Measurements from ENCODE around the gene PRDM16. TPM values are rescaled to one million over a fixed set of nuclear protein-coding genes. Genes with fewer than 3 reads are reported as not detected.

The PRDM16 gene
- total RNA-seq, 1 donor from 2014 or later: 15.9 TPM

- no peak for DNase-seq (ENCODE audit: low spot score)
These were observed 137.7 kb downstream of the PRDM16 start for GRCh38 chr1:3206696-3207095.

- DNase-seq (ENCODE audit: low spot score): no peak
These were observed 138.3 kb downstream of the PRDM16 start for GRCh38 chr1:3207217-3207848.

DNA sequence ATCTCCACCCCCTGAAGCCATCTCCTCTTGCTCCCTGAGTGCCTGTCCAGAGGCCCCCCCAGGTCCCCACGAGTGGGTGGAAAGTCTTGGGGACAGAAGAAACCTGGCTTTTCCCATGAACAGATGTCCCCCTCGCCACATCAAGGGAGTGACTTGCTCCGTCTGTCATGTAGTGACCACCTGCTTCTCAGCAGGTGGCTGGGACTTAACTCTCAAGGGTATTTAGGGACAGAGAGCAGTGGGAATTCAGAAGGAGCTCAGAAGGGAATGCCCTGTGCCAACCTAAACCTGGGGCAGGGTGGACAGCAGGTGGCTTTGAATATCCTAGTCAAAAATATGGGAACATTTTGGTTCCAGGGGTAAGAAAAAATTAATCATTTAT lies 139.8 kb downstream of the PRDM16 start:
- no peak for DNase-seq (ENCODE audit: low spot score)

DNA sequence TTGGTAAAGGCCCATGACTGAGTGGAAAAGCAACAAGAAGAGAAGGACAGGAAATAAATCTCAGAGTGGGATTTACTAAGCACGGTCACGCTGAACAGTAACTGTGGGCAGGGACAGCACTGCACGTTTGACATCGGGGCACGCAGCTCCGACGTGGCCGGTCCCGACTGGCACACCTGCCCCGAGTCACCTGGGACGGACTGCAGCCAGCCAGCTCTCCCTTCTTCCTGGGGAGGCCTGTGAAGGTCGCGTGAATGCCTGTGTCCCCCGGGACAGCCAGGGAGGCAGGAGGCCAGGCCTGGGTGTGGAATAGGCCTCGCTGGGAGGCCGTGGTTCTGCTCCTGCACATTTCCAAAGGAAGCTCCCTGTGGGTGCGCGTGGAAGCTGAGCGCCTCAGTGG lies 140.2 kb downstream of the PRDM16 start:
- DNase-seq (ENCODE audit: low spot score): no peak

DNA sequence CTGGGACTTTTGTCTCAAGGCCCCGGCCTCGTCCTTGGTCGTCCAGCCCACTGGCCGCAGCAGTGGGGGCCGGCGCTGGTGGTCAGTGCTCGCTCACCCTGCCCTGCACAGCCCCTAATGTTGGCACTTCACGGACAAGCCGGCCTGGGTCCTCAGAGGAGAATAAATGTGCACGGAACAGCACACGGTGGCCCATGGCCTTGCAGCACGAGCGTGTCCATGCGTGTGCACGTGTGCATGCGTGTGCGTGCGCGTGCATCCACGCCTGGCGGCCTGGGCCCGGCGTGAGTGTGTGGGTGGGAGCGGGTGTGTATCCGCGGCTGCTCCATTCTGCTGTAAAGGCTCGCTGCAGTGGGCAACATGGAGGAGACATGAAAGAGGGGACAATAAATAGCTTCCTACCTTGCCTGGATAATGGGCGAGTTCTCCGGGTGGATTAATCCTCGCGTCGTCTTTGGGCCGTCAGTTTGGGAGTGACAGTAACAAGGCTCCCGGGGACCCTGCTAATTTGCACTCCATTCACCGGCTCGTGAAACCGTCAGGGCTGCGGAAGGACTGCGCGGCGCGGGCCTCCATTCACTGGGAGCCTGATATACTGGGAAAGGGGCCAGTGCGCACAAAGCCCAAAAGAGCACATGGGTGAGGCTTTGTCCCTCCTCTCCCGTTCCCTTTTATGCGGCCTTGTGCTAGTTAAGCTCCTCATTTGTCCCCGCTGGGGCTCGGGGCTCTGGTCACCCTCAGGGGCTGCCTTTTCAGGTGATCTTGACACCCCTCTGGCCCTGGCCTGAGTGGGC lies 142.8 kb downstream of the PRDM16 start:
- no peak for DNase-seq (ENCODE audit: low spot score)

GRCh38 chr1:3212453-3213355 lies 143.7 kb downstream of the PRDM16 start:
- no peak for DNase-seq (ENCODE audit: low spot score)

GRCh38 chr1:3213730-3214129 lies 144.7 kb downstream of the PRDM16 start:
- DNase-seq (ENCODE audit: low spot score): peak; percentile 68

DNA sequence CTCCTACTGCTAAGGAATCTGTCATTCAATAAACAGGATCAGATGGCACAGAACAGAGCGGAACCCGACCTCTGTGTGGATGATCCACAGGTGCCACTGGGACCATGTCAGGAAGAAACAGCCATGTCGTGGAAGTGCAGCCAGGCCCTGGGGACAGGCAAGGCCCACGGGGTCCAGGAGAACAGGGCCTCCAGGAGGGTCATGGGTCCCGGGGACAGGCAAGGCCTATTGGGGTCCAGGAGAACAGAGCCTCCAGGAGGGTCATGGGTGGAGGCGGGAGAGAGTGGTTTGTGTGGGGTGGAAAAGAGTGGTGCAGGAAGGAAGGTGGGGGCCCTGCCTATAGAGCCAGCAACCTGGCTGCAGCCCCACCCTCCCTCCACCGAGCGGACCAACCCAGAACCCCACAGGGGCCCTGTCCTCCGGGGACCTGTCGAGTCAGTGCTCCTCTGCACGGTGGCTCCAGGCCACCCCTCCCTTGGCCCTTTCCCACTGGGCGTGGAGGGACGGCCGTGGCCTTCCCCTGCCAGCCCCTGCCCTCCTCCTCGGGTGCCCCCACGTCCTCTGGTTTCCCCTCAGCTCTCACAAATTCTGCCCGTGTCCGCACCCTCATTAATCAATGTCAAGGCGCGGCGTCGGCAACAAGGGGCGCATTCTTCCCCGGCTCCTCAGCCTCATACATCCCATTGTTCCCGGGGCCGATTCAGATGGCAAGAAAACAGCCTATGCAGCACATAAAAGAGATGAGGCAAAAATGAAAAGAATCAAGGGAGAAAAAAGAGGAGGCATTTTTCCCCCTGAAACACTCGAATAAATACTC lies 146.4 kb downstream of the PRDM16 start:
- DNase-seq (ENCODE audit: low spot score): no peak

DNA sequence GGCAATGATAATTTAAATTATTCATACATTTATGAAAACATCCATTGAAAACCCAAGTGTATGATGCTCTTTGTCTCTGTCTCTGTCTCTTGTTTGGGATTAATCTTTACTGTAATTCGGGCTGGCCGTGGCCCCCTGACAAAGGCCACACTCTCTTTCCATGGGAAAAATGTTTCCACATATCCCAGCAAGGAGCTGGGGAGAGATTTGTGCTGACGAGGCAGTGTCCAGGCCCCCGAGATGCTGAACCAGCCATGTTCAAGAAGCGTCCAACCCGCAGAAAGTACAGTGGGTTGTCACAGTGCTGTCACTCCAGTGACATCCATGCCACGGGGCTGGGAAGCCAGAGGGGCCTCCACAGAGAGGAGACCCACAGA lies 147.0 kb downstream of the PRDM16 start:
- no peak for DNase-seq (ENCODE audit: low spot score)

- DNase-seq (ENCODE audit: low spot score): no peak
These were observed 148.2 kb downstream of the PRDM16 start for GRCh38 chr1:3217181-3217641.

DNA sequence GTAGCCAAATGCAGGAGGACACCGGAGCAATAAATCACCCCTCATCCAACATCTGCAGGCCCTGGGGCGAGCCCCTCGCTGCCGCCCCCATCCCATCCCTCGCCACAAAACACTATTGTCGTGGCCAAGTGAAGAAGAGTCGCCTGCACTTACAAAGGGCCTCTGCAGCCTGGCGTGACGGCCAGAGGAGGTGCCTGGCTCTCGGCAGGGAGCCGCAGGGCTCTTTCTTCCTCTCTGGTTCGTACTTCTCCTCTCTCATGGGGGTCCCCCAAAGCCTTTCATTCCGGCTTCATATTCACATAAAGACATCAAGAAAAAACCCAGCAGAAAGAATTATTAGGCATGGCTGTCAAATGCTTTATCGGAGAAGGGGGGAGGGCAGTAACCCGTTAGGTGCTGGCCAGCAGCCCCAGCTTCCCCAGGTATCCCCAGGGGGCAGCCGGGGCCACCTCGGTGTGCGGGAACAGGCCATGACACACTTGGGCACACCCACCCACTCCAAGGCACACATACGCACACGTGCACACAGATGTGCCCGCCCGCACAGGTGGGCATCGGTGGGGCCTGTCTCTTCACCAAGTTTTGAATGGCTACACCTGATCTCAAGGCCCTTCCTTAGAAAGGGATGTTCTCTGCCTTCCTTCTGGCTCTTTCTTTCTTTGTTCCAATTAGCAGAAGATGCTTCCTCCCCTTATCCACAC lies 149.1 kb downstream of the PRDM16 start:
- no peak for DNase-seq (ENCODE audit: low spot score)

DNA sequence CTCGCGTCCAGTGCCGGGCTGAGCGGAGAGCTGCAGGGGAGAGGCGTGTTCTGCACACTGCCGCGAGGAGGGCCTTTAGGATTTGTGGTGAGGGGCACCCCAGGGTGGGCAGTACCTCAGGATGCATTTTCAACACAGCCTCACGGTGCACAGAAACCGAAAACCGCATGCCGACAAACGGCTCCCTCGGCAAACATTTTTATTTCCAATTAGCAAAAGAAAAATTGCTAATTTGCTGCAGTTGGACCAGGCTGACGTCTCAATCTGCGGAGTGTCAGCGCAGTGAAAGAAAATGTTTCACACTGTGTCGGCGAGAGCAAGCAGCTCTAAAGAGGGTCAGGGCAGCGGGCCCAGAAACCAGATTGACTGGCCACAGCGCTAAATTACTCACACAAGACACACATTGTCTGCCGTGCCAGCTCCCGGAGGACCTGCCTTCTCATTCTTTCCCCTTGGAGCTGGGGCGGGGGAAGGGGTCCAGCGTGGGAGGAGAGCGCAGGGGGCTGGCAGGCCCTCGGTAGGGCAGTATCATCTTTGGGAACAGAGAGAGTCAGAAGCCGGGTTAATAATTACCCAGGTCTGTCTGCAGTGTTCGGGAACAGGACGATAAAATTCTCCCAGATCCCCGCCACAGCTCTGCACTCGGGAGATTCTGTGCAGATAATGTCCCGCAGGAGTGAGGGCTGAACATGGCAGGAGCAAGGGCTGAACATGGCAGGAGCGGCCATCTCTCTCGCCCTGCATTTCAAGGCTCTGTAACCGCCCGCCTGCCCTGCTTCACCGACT lies 150.2 kb downstream of the PRDM16 start:
- no peak for DNase-seq (ENCODE audit: low spot score)

DNA sequence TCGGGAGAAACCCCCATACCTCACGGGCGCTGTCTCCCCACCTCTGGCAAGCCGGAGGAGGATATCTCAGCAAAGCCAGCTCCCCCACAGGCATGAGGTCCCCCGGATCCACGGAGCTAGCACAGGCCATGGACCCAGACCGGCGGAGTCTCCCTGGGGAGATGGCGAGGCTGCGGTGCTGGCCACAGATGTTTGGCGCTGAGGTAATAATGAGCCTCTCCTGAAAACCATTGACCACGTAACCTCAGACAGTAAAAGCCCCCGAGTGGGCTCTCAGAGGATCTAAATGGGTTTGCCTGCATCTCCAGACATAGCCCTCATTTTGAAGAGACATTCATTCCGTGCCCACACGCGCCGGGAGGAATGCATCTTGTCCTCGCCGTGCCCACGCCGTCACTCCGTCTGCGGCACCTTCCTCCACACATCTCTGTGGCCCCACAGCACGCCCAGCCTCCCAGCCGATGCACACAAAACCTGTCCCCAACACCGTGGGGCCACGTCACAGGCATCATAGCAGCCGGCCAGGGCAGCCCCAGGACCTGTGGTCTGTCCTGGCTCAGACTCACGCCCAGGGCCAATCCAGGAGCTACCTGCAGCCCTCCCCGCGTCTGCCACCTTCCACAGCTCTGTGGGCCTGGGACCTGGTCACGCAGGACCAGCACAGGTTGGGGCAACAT lies 150.9 kb downstream of the PRDM16 start:
- no peak for DNase-seq (ENCODE audit: low spot score)

GRCh38 chr1:3221112-3222041 lies 152.4 kb downstream of the PRDM16 start:
- DNase-seq (ENCODE audit: low spot score): no peak

DNA sequence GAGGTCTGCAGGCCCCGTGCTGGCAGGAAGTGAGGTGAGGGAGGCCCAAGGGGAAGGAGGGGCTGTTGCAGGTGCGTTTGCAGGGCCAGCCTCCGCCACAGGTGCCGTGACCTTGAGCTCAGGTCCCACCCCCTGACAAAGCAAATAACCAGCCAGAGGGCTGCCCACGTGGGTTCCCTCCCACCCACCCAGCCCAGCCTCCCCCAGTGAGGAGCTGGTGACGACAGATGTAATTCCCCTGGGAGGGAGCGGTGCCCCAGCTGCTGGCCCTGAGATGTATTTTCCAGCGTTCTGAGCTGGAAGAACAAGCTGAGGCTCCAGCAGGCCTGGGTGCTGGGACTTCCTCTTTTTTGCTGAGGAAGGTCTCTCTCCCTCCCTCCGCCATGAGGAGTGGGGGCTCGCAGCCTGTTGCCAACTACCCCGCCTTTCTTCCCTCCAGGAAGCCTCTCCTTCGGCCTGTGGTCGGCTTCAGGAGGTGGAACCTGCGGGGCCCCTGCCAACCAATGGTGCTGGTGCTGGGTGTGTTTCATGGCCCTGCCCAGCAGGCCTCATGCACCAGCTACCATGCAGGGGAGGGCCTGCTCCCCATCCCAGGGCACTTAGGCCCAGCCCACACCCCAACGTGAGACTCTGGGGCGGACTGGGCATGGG lies 153.2 kb downstream of the PRDM16 start:
- peak; percentile 52 for DNase-seq (ENCODE audit: low spot score)

- DNase-seq (ENCODE audit: low spot score): no peak
These were observed 156.7 kb downstream of the PRDM16 start for GRCh38 chr1:3225661-3226060.

DNA sequence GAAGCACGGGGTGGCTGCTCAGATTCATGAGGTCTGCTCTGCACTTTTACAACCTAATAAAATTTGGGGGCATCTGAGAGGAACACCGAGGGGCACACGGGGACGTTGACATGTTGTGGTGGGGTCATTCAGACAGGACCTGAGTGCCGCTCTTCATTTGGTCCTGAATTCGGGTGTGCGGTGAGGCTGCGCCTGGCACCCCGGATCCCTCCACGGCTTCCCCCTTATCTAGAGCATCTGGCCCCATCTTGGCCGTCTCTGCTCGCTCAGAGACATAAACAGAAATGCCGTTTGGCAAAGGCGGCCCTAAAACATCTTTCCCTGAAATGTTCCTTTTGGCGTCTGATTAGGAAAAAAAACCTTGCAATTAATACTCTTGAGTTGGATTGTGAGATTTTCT lies 157.2 kb downstream of the PRDM16 start:
- no peak for DNase-seq (ENCODE audit: low spot score)
